Neuron (in vitro differentiated cells): ENCODE results near the gene FA2H.
A peak's percentile ranks its signal among the peaks of the same experiment; 100 is the strongest.
"Not testable (repeated sequence)": the region's sequence is repeated elsewhere in the genome, so short reads cannot be mapped to it uniquely, and the experiment has no call there.

ENCODE experiments used
- H2AFZ ChIP-seq: one replicate; pipeline ENCODE4 v1.6.1; 2013; ENCODE audit warnings: low read depth, mild to moderate bottlenecking, inconsistent platforms, low read length, moderate library complexity
- H3K27me3 ChIP-seq: one replicate; pipeline ENCODE4 v1.6.1; 2013; ENCODE audit warnings: low read length; ENCODE audit not compliant: insufficient read depth
- H3K36me3 ChIP-seq: one replicate; pipeline ENCODE4 v1.6.1; 2013; ENCODE audit warnings: low read length; ENCODE audit not compliant: insufficient read depth
- H3K4me1 ChIP-seq: one replicate; pipeline ENCODE4 v1.6.1; 2013; ENCODE audit warnings: low read length; ENCODE audit not compliant: insufficient read depth
- H3K4me3 ChIP-seq: 2 replicates; pipeline ENCODE4 v1.5.1; 2013; ENCODE audit warnings: mild to moderate bottlenecking, low read length, moderate library complexity
- H3K9me3 ChIP-seq: one replicate; pipeline ENCODE4 v1.6.1; 2013; ENCODE audit warnings: low read length

Gene FA2H

DNA sequence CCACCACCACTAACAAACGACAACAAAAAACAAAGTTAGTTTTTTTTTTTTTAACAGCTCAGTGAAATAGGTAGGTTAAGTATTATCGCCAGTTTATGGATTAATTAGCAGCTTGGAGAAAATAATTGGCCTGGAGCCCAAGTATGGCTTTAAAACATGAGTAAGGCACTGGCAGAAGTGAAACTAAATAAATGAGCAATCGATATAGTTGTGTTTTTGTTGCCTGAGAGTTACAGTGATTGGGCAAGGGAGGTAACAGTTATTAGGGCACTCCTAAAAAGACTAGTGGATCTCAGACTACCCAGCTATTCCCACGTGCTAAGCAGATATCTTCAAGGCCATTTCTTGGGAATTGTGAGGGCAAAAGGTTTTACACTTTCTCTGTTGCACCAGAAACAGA is 76.4 kb downstream of the FA2H start:
- H3K4me3 ChIP-seq, result no peak overlapping the region
- H3K27me3 ChIP-seq, result peaks cover 14% of the 10 kb centered on the region
- H3K9me3 ChIP-seq, result no peaks in the 10 kb centered on the region

DNA sequence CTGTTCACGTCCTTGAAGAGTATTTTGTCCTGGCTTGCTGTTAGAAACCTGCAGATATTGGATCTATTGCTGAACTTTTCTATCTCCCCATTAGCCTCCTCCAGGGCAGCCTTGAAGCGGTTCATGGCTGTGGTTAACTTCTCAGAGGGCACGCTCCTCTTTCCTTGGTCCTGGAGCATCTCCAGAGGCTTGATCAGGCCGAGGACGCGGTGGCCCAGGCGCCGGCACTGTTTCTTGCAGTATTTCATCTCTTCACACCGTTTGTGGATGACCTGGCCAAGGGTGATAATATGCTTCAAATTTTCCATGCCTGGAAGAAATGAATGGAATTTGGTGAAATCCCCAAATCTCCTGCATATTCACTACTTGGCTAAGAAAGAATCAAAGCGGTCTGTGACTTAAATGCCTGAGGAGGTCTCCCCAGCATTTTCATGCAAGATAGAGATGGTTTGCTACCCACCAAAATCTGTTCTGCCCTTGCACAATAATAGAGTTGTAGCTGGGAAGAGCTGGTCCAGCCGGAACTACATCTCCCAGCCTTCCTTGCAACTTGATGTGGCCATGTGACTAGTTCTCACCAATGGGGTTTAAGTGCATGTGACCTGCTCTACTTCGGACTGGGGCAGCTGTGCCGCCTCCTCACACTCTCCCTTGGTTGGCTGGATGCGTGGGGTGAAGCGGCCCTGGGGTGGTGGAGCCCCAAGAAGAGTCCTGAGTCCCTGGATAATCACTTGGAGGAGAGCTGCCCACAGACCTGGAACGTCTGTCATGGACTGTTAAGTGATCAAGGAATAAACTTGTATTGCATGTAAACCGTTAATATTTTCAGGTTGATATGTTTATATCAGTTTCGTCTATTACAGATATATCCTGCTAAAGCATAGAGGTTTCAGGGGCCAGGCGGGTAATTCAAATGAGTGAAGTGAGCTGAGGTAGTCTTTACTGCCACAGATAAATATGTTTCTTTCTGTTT is 78.9 kb downstream of the FA2H start:
- H3K9me3 ChIP-seq, result no peaks in the 10 kb centered on the region
- H2AFZ ChIP-seq, result peak overlapping the region; percentile 78
- no peaks in the 10 kb centered on the region for H3K36me3 ChIP-seq
- H3K27me3 ChIP-seq, result peaks cover 6% of the 10 kb centered on the region
- peak overlapping the region; percentile 47 for H3K4me3 ChIP-seq
- H3K4me1 ChIP-seq, result no peaks in the 10 kb centered on the region

More for the DNA sequence above, 76.4 kb downstream of the FA2H start:
- Histone ChIP-seq H3K36me3 (no peaks in the 10 kb centered on the region), H3K4me1 (no peaks in the 10 kb centered on the region), H2AFZ (no peak overlapping the region)

DNA sequence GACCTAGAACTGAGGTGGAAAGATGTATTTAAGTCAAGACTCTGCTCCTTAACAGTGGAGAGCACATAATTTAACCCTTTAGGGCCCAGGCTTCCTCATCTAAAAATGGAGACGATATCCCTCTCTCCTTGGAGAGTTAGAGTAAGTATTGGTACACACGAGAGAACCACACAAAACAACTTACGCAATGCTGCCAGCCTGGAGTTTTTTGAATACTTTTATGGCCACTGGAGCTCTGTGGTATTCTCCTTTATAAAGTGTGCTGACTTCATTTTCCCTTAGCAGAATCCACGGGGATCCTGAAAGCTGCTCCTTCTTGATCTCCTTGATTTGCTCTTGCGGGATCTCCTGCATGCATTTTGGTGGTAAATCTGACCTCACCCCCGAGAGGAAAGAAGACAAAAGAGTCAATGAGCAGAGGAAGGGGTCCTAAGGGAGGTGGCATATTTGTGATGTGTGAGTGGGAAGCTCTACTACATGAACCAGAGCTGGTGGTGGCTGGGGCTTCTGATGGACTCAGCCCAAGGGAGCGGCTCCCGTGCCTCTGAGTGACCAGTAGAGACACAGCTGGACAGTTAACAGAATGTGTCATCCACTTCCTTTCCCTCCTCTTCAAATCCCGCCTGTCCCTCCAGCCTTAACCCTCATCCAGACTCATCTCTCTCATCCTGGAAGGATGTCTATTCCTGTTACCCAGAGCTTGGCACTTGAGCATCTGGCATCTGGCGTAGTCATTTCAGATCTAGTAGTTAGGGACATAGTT is 83.3 kb downstream of the FA2H start:
- Histone ChIP-seq H3K27me3 (no peaks in the 10 kb centered on the region), H3K4me1 (no peaks in the 10 kb centered on the region), H3K4me3 (no peak overlapping the region), H3K36me3 (no peaks in the 10 kb centered on the region), H2AFZ (no peak overlapping the region), H3K9me3 (no peaks in the 10 kb centered on the region)

DNA sequence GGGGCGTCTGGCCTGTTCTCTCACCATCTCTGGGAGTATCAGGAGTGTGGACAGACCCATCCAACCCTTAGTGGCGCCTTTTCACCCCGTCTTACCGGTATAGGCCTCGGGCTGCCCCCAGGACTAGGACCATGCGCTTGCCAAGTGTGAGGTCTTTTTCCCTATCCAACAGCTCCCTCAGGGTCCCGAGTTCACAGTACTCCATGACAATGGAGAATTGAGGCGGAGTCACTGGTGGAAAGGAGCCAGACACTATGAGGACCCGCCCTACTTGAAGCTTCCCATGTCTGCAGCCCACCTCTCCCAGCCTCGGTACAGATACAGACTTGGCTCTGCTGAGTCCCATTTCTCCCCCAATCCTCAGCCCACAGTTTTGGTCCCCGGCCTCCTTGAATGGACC is 92.1 kb downstream of the FA2H start:
- H3K4me3 ChIP-seq, result no peak overlapping the region
- no peak overlapping the region for H2AFZ ChIP-seq
- no peaks in the 10 kb centered on the region for H3K36me3 ChIP-seq
- H3K9me3 ChIP-seq, result no peaks in the 10 kb centered on the region
- H3K27me3 ChIP-seq, result peaks cover 4% of the 10 kb centered on the region
- no peaks in the 10 kb centered on the region for H3K4me1 ChIP-seq

DNA sequence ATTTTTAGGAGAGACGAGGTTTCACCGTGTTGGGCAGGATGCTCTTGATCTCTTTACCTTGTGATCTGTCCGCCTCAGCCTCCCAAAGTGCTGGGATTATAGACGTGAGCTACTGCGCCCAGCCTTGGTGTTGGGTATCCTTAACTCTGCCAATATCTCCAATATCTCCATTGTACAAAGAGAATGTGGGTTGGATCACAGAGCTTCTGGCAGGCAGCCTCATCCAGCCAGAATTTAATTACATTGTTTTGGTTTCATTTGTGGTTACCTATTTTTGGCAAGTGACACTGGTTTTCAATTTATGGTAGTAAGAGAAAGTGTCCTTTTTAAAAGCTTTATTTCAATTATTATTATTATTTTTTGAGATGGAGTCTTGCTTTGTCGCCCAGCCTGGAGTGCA is 93.9 kb downstream of the FA2H start:
- peaks cover 4% of the 10 kb centered on the region for H3K27me3 ChIP-seq
- no peak overlapping the region for H3K4me3 ChIP-seq

DNA sequence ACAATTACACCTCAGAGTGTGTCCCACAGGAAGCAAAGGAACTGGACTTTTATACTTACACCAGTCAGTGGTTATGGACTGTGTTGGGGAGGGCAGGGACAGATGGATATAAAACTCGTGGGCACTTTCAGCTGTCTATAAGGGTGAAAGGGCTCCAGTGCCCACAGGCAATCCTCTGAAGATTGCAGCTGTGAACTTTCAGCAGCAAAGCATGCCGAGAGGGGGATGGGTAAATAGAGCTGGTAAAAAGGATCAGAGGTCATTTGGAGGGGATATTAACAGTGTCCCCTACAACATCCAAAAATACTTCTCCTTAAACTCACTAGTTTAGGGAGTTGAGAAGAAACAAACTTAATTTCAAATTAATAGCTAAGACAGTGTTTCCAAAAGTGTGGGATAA is 94.6 kb downstream of the FA2H start:
- Histone ChIP-seq H3K4me1 (no peaks in the 10 kb centered on the region), H3K4me3 (no peak overlapping the region), H3K9me3 (no peaks in the 10 kb centered on the region), H2AFZ (no peak overlapping the region), H3K27me3 (peaks cover 10% of the 10 kb centered on the region), H3K36me3 (no peaks in the 10 kb centered on the region)

More for the DNA sequence above, 93.9 kb downstream of the FA2H start:
- no peaks in the 10 kb centered on the region for H3K4me1 ChIP-seq
- H3K9me3 ChIP-seq, result no peaks in the 10 kb centered on the region
- no peaks in the 10 kb centered on the region for H3K36me3 ChIP-seq
- H2AFZ ChIP-seq, result no peak overlapping the region

DNA sequence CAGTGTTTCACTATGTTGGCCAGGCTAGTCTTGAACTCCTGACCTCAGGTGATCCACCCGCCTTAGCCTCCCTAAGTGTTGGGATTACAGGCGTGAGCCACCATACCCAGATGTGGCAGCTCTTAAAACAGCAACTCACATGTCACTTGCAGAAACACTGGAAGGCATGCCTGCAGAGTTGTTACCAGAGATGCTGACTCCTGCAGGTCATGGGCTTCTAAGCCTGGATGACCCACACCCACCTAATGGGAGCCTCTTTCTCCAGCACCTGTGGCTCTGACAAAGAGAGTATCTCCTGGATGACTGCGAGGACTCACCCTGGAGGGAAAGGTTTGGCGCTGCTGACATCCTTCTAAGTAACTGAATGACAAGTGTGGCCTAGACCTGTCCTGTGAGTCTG is 96.8 kb downstream of the FA2H start:
- Histone ChIP-seq H3K9me3 (no peaks in the 10 kb centered on the region), H3K36me3 (no peaks in the 10 kb centered on the region), H2AFZ (no peak overlapping the region), H3K4me1 (no peaks in the 10 kb centered on the region), H3K4me3 (no peak overlapping the region), H3K27me3 (peaks cover 10% of the 10 kb centered on the region)

DNA sequence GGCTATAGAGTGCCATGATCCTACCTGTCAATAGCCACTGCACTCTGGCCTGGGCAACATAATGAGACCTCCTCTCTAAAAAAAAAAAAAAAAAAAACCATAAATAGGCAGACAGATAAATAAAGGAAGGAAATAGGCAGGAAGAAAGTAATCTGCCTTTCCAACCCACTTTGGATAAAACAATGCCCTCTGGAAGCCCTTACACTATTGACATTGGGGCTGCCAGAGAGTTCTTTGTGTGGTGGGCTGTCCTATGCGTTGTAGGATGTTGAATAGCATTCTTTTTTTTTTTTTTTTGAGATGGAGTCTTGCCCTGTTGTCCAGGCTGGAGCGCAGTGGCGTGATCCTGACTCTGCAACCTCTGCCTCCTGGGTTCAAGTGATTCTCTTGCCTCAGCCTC is 100.7 kb downstream of the FA2H start:
- Histone ChIP-seq H3K27me3 (peaks cover 7% of the 10 kb centered on the region), H3K4me3 (no peak overlapping the region), H2AFZ (no peak overlapping the region), H3K36me3 (no peaks in the 10 kb centered on the region), H3K9me3 (no peaks in the 10 kb centered on the region), H3K4me1 (no peaks in the 10 kb centered on the region)

DNA sequence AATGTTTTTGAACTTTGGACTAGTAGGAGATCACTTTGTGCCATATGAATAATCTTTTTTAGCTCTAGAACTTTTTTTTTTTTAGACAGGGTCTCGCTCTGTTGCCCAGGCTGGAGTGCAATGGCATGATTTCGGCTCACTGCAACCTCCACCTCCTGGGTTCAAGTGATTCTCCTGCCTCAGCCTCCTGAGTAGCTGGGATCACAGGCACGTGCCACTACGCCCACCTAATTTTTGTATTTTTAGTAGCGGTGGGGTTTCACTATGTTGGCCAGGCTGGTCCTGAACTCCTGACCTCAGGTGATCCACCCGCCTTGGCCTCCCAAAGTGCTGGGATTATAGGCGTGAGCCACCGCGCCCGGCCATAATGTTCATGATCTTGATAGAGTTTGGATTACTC is 105.7 kb downstream of the FA2H start:
- H3K9me3 ChIP-seq, H2AFZ ChIP-seq, H3K4me1 ChIP-seq, H3K27me3 ChIP-seq, H3K4me3 ChIP-seq: not testable (repeated sequence)
- peaks cover 11% of the 10 kb centered on the region for H3K36me3 ChIP-seq

DNA sequence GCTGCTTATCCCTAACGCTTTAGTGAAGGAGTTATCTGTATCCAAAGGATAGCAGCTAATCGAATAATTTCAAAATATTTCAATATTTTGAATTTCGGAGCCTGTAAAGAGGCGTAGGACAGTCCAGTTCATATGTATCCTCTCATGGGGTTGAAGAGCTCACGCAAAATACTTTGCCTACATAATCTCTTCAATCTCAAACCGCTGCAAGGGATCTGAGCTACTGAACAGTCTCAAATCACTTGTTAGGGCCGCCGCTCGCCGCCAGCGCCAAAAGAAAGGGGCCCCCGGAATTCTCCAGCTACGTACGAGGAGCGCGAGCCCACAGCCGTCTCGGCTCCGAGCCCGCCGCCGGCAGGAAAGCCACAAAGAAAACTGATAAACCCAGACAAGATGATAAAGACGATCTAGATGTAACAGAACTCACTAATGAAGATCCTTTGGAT is 107.3 kb downstream of the FA2H start:
- Histone ChIP-seq H3K27me3 (no peaks in the 10 kb centered on the region), H2AFZ (peak overlapping the region; percentile 100), H3K36me3 (peaks cover 24% of the 10 kb centered on the region), H3K4me3 (peak overlapping the region; percentile 95), H3K9me3 (no peaks in the 10 kb centered on the region), H3K4me1 (peaks cover 3% of the 10 kb centered on the region)

DNA sequence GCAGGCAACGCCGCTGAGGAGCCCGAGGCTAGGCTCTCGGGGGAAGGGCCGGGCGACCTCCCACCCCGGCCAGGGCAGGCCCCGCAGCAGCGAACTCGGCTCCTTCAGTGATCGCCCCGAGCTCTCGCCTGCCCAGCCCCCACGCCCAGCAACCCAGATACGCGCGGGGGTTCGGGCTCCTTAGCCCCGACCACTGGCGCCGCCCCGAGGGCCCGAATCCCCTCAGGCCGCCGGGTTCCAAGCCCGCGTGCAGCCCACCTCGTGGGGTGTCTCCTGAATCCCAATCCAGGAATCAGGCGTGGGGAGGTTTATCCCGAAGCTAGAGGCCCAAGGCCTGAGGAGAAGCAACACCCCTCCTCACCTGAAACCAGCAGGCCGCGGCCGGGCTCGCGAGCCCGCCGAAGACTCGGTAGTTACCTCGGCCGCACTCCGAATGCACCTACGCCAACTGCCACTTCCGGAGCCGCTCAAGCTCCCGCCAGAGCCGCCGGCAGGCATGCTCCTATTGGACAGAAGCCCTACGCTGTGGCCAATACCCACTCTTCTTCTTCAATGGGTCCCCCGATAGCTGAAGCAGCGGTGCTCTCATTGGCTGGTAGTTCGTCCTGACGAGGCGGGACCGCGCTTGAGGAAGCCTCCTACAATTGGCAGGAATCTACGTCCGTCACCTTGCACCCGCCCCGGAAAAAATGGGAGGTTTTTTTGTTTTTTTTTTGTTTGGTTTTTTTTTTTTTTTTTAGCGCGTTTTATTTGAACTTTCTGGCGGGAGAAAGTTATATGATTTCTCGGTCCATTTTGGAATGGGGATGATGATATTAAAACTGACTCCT is 108.0 kb downstream of the FA2H start, which contains the start of gene RFWD3:
TSS of gene RFWD3 (minus strand) at position 453 of the 830 bp plus-strand sequence. CDS start 5,428 bp downstream, outside the sequence.
- no peaks in the 10 kb centered on the region for H3K27me3 ChIP-seq
- H3K4me3 ChIP-seq, result peak within 1 kb of the TSS; percentile 95
- H3K4me1 ChIP-seq, result peaks cover 3% of the 10 kb centered on the region
- no peaks in the 10 kb centered on the region for H3K9me3 ChIP-seq
- peak within 1 kb of the TSS; percentile 100 for H2AFZ ChIP-seq
- peaks cover 30% of the 10 kb centered on the region for H3K36me3 ChIP-seq

DNA sequence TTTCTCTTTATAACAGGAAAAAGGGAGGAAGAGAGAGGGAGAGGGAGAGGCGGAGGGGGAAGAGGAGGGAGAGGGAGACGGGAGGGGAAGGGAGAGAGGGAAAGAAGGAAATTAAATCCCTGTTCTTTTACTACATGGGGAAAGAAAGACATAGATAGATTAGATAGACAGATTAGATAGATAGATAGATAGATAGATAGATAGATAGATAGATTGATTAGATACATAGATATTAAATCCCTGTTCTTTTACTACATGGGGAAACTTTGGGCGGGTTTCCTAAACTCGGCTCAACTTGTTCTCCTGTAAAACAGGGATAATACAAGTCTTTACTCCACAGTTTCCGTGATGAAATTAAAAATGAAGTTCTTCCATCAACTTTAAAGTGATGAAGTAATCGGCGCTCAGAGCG is 108.6 kb downstream of the FA2H start:
- no peaks in the 10 kb centered on the region for H3K27me3 ChIP-seq
- H3K4me1 ChIP-seq, result peaks cover 3% of the 10 kb centered on the region
- peak overlapping the region; percentile 70 for H2AFZ ChIP-seq
- H3K4me3 ChIP-seq, result peak overlapping the region; percentile 95
- H3K9me3 ChIP-seq, result no peaks in the 10 kb centered on the region
- peaks cover 36% of the 10 kb centered on the region for H3K36me3 ChIP-seq
